Neural progenitor cell (in vitro differentiated cells): ENCODE results near the gene CHRNA1.

Source experiments
- CTCF ChIP-seq: fragments of 200-600 bp; sonication (generic); IDR thresholded peaks from 2 replicates; pipeline ENCODE4 v1.5.1; 2017; ENCODE audit warnings: antibody characterized with exemption, mild to moderate bottlenecking
- EZH2 ChIP-seq: fragments of 200-600 bp; sonication (generic); IDR thresholded peaks from 2 replicates; pipeline ENCODE4 v1.6.1; 2017; ENCODE audit warnings: antibody characterized with exemption, mild to moderate bottlenecking, moderate library complexity

GRCh38 chr2:174792309-174793025, 28.2 kb upstream of the CHRNA1 start:
- TF ChIP-seq EZH2 (no peak), CTCF (no peak)
